Muscle layer of duodenum (tissue), 2 donors: ENCODE results near the gene RFNG.

Experiments used
- H3K27ac ChIP-seq: one replicate; pipeline ENCODE4 v1.7.0; 2013; ENCODE audit warnings: mild to moderate bottlenecking, low read length
- H3K27me3 ChIP-seq: one replicate; pipeline ENCODE4 v1.7.0; 2013; ENCODE audit warnings: low read depth, mild to moderate bottlenecking, control low read depth, low read length
- H3K36me3 ChIP-seq, 2 donors: one replicate each; pipeline ENCODE4 v1.7.0; 2013; ENCODE audit warnings: low read length in 2 of 2, control low read depth in 1 of 2, mild to moderate bottlenecking in 1 of 2; ENCODE audit not compliant: insufficient read depth in 2 of 2, control insufficient read depth in 1 of 2
- H3K4me1 ChIP-seq, 2 donors: one replicate each; pipeline ENCODE4 v1.7.0; 2013; ENCODE audit warnings: low read length in 2 of 2, mild to moderate bottlenecking in 2 of 2, control low read depth in 1 of 2, moderate library complexity in 1 of 2; ENCODE audit not compliant: insufficient read depth in 2 of 2, control insufficient read depth in 1 of 2
- H3K4me3 ChIP-seq, 2 donors: one replicate each; pipeline ENCODE4 v1.7.0; 2013; ENCODE audit warnings: low read length in 2 of 2, low read depth in 1 of 2, mild to moderate bottlenecking in 1 of 2
- H3K9me3 ChIP-seq, 2 donors: one replicate each; pipeline ENCODE4 v1.7.0; 2013; ENCODE audit warnings: low read length in 2 of 2, control low read depth in 1 of 2, mild to moderate bottlenecking in 1 of 2; ENCODE audit not compliant: control insufficient read depth in 1 of 2
- donor health status: healthy.

RFNG gene

GRCh38 chr17:82094931-82095776 is 43.5 kb upstream of the RFNG start:
- Histone ChIP-seq H3K4me1 (peaks cover 5 to 34% of the 10 kb centered on the region in 2 donors), H3K36me3 (peaks cover 7 to 55% of the 10 kb centered on the region in 2 donors), H3K9me3 (no peaks in the 10 kb centered on the region), H3K27ac (no peak overlapping the region), H3K27me3 (no peaks in the 10 kb centered on the region), H3K4me3 (no peak overlapping the region)

- peaks cover 5 to 20% of the 10 kb centered on the region in 2 donors for H3K4me1 ChIP-seq
- no peaks in the 10 kb centered on the region for H3K27me3 ChIP-seq
- H3K4me3 ChIP-seq: no peak overlapping the region
- no peak overlapping the region for H3K27ac ChIP-seq
- H3K9me3 ChIP-seq: no peaks in the 10 kb centered on the region
- H3K36me3 ChIP-seq: peaks cover 12 to 74% of the 10 kb centered on the region in 2 donors
Observed at GRCh38 chr17:82092995-82093751, 41.6 kb upstream of the RFNG start.

GRCh38 chr17:82092628-82092994 is 41.0 kb upstream of the RFNG start:
- Histone ChIP-seq H3K36me3 (peaks cover 12 to 80% of the 10 kb centered on the region in 2 donors), H3K9me3 (no peaks in the 10 kb centered on the region), H3K4me1 (peaks cover 5 to 20% of the 10 kb centered on the region in 2 donors), H3K27ac (no peak overlapping the region), H3K27me3 (no peaks in the 10 kb centered on the region), H3K4me3 (no peak overlapping the region)

GRCh38 chr17:82092094-82092586 is 40.5 kb upstream of the RFNG start:
- H3K4me3 ChIP-seq: no peak overlapping the region
- H3K4me1 ChIP-seq: peaks cover 5 to 16% of the 10 kb centered on the region in 2 donors
- H3K27me3 ChIP-seq: no peaks in the 10 kb centered on the region
- H3K9me3 ChIP-seq: no peaks in the 10 kb centered on the region
- H3K27ac ChIP-seq: no peak overlapping the region
- peaks cover 12 to 85% of the 10 kb centered on the region in 2 donors for H3K36me3 ChIP-seq

GRCh38 chr17:82091264-82092066 is 39.9 kb upstream of the RFNG start:
- Histone ChIP-seq H3K4me3 (no peak overlapping the region), H3K27me3 (no peaks in the 10 kb centered on the region), H3K36me3 (peaks cover 14 to 91% of the 10 kb centered on the region in 2 donors), H3K9me3 (no peaks in the 10 kb centered on the region), H3K4me1 (peaks cover 0 to 9% of the 10 kb centered on the region in 2 donors), H3K27ac (no peak overlapping the region)

- Histone ChIP-seq H3K4me1 (peaks cover 0 to 2% of the 10 kb centered on the region in 2 donors), H3K36me3 (peaks cover 15 to 95% of the 10 kb centered on the region in 2 donors), H3K27ac (no peak overlapping the region), H3K4me3 (no peak overlapping the region), H3K27me3 (no peaks in the 10 kb centered on the region), H3K9me3 (no peaks in the 10 kb centered on the region)
Observed at GRCh38 chr17:82090549-82091263, 39.1 kb upstream of the RFNG start.

GRCh38 chr17:82089723-82090548 is 38.3 kb upstream of the RFNG start:
- no peaks in the 10 kb centered on the region for H3K4me1 ChIP-seq
- no peak overlapping the region for H3K4me3 ChIP-seq
- H3K36me3 ChIP-seq: peaks cover 15 to 95% of the 10 kb centered on the region in 2 donors
- no peaks in the 10 kb centered on the region for H3K27me3 ChIP-seq
- H3K27ac ChIP-seq: no peak overlapping the region
- no peaks in the 10 kb centered on the region for H3K9me3 ChIP-seq

GRCh38 chr17:82088838-82089722 is 37.5 kb upstream of the RFNG start:
- Histone ChIP-seq H3K27me3 (no peaks in the 10 kb centered on the region), H3K36me3 (peaks cover 15 to 98% of the 10 kb centered on the region in 2 donors), H3K27ac (no peak overlapping the region), H3K9me3 (no peaks in the 10 kb centered on the region), H3K4me1 (no peaks in the 10 kb centered on the region), H3K4me3 (no peak overlapping the region)

GRCh38 chr17:82087961-82088837 is 36.6 kb upstream of the RFNG start:
- H3K9me3 ChIP-seq: no peaks in the 10 kb centered on the region
- no peak overlapping the region for H3K27ac ChIP-seq
- no peak overlapping the region for H3K4me3 ChIP-seq
- H3K4me1 ChIP-seq: no peaks in the 10 kb centered on the region
- H3K27me3 ChIP-seq: no peaks in the 10 kb centered on the region
- peaks cover 13 to 100% of the 10 kb centered on the region in 2 donors for H3K36me3 ChIP-seq
